Mesothelial cell of epicardium (in vitro differentiated cells): ENCODE results near the gene ARMC9. TPM values are rescaled to one million over a fixed set of nuclear protein-coding genes. Genes with fewer than 3 reads are reported as not detected.

Experiments
- DNase-seq, 2 experiments: peaks; one replicate each; pipeline ENCODE4 v3.0.0; 2021; ENCODE audit warnings: low spot score in 2 of 2; ENCODE audit not compliant: unreplicated experiment in 2 of 2
- H3K27ac Mint-ChIP-seq: 2 replicates; pipeline ENCODE4 v1.8.0; 2021; ENCODE audit warnings: mixed read lengths
- H3K27me3 Mint-ChIP-seq: 2 replicates; pipeline ENCODE4 v1.8.0; 2021; ENCODE audit warnings: low read depth, mixed read lengths
- H3K36me3 Mint-ChIP-seq: 2 replicates; pipeline ENCODE4 v1.8.0; 2021; ENCODE audit warnings: mixed read lengths
- H3K4me1 Mint-ChIP-seq: 2 replicates; pipeline ENCODE4 v1.8.0; 2021; ENCODE audit warnings: mixed read lengths
- H3K4me3 Mint-ChIP-seq: 2 replicates; pipeline ENCODE4 v1.8.0; 2021; ENCODE audit warnings: mild to moderate bottlenecking, moderate library complexity, mixed read lengths
- H3K9me3 Mint-ChIP-seq: 2 replicates; pipeline ENCODE4 v1.8.0; 2021; ENCODE audit warnings: mixed read lengths
- total RNA-seq: library from RNA; stranded (reverse); gene quantifications from 3 replicates; pipeline ENCODE4 v1.2.1, GENCODE V29; 2021
- TF ChIP-seq, protein P1 (sequence below): fragments of 200-600 bp; sonication (generic); IDR thresholded peaks from one replicate; pipeline ENCODE4 v1.5.0; 2021; ENCODE audit warnings: antibody characterized with exemption; ENCODE audit not compliant: unreplicated experiment

The ARMC9 gene
- total RNA-seq, 1 donor from 2014 or later: 52.3 TPM

DNA sequence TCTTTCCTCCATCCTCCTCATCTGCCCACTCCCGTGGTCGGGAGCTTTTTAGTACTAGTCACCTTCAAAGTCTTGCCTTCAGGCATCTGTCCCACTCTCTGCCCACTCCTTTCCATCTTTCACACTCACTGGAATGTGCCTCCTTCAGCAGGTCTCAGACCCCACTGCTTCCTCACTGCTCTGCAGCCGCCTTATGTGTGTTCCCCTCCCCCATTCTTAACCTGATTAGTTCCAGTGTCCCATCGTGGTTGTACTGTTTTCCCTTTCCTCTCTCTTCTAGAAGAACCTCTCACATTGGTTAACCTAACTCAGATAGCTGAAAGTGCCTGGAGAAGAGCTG, 3.0 kb downstream of the ARMC9 start:
- H3K27ac Mint-ChIP-seq: no peak overlapping the region
- no peak overlapping the region for H3K4me3 Mint-ChIP-seq
- TF ChIP-seq, protein P1, sequence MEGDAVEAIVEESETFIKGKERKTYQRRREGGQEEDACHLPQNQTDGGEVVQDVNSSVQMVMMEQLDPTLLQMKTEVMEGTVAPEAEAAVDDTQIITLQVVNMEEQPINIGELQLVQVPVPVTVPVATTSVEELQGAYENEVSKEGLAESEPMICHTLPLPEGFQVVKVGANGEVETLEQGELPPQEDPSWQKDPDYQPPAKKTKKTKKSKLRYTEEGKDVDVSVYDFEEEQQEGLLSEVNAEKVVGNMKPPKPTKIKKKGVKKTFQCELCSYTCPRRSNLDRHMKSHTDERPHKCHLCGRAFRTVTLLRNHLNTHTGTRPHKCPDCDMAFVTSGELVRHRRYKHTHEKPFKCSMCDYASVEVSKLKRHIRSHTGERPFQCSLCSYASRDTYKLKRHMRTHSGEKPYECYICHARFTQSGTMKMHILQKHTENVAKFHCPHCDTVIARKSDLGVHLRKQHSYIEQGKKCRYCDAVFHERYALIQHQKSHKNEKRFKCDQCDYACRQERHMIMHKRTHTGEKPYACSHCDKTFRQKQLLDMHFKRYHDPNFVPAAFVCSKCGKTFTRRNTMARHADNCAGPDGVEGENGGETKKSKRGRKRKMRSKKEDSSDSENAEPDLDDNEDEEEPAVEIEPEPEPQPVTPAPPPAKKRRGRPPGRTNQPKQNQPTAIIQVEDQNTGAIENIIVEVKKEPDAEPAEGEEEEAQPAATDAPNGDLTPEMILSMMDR: no peak

DNA sequence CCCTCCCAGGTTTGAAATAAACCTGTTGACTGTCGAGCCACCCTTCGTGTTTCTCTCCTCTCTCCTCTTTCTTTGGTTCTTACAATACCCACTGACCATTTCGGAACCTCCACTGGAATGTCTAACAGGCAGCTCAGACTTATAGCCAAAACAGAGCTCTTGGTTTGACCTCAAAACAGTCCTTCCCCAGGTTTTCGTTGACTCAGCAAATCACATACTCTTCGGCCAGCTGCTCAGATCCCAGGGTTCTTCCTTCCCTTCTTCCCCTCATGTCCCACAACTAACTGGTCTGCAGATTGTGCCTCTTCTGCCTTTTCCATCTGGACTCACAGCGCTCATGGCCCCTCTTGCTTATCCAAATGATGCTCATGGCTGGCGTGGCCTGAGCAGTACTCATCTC, 4.7 kb downstream of the ARMC9 start:
- no peak for DNase-seq
- H3K9me3 Mint-ChIP-seq: no peaks in the 10 kb centered on the region
- no peak overlapping the region for H3K4me3 Mint-ChIP-seq
- H3K27ac Mint-ChIP-seq: no peak overlapping the region
- no peaks in the 10 kb centered on the region for H3K27me3 Mint-ChIP-seq
- TF ChIP-seq, protein P1: no peak
- peaks cover 24% of the 10 kb centered on the region for H3K4me1 Mint-ChIP-seq
- peaks cover 30% of the 10 kb centered on the region for H3K36me3 Mint-ChIP-seq

More for the DNA sequence above, 3.0 kb downstream of the ARMC9 start:
- Mint-ChIP-seq H3K4me1 (peaks cover 31% of the 10 kb centered on the region), H3K36me3 (peaks cover 28% of the 10 kb centered on the region), H3K9me3 (peaks cover 3% of the 10 kb centered on the region), H3K27me3 (no peaks in the 10 kb centered on the region)
- DNase-seq: no peak

DNA sequence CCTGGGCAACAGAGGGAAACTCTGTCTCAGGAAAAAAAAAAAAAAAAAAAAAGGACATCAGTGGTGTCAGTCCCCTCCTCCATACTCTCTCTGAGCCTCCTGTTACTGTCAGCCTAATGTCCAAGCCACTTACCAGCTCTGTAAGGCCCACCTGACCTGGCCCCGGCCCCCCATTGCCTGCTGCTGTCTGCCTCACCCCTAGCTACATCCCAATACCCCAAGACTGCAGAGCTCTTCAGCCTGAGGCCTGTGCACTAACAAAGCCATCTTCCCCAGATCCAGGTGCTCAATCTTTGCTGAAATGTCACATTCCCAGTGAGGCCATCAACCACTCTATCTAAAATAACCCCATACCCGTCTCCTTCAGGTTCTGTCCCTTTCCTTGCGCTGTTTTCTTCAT, 5.7 kb downstream of the ARMC9 start:
- TF ChIP-seq, protein P1: no peak
- H3K27ac Mint-ChIP-seq: no peak overlapping the region
- DNase-seq: no peak
- no peaks in the 10 kb centered on the region for H3K9me3 Mint-ChIP-seq
- no peaks in the 10 kb centered on the region for H3K27me3 Mint-ChIP-seq
- peaks cover 34% of the 10 kb centered on the region for H3K36me3 Mint-ChIP-seq
- H3K4me3 Mint-ChIP-seq: no peak overlapping the region
- peaks cover 19% of the 10 kb centered on the region for H3K4me1 Mint-ChIP-seq

DNA sequence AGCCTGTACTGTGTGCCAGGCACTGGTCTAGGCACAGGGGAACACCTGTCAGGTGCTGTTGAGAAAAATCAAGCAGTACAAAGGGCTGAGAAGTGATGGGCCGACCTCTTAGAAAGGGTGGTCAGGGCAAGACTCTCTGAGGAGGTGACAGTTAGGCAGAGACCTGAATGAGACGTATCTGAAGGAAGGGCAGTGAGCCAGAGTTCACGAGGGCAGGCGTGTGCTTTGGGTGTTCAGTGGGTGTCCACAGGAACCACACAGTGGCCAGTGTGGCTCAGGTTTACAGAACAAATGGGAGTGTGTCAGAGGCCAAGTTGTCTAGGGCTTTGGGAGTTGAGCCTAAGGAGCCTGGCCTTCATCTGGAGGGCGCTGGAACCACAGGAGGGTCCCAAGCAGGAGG, 6.2 kb downstream of the ARMC9 start:
- Mint-ChIP-seq H3K9me3 (no peaks in the 10 kb centered on the region), H3K4me3 (no peak overlapping the region), H3K27ac (no peak overlapping the region), H3K4me1 (peaks cover 16% of the 10 kb centered on the region), H3K36me3 (peaks cover 34% of the 10 kb centered on the region), H3K27me3 (no peaks in the 10 kb centered on the region)
- TF ChIP-seq, protein P1: no peak
- no peak for DNase-seq

DNA sequence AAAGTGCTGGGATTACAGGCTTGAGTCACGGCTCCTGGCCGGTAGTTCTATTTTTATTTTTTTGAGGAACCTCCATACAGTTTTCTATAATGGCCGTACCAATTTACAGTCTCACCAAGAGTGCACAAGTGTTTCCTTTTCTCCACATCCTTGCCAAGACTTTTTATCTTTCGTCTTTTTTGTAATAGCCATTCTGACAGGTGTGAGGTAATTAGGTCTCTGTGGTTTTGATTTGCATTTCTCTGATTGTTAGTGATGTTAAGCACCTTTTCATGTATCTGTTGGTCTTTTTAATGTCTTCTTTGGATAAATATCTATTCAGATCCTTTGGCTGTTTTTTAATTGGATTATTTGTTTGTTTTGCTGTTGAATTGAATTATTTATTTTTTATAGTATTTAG, 9.3 kb downstream of the ARMC9 start:
- Mint-ChIP-seq H3K27ac (no peak overlapping the region), H3K4me1 (no peaks in the 10 kb centered on the region), H3K4me3 (no peak overlapping the region), H3K36me3 (peaks cover 28% of the 10 kb centered on the region), H3K27me3 (no peaks in the 10 kb centered on the region), H3K9me3 (no peaks in the 10 kb centered on the region)
- TF ChIP-seq, protein P1: no peak
- DNase-seq: no peak

DNA sequence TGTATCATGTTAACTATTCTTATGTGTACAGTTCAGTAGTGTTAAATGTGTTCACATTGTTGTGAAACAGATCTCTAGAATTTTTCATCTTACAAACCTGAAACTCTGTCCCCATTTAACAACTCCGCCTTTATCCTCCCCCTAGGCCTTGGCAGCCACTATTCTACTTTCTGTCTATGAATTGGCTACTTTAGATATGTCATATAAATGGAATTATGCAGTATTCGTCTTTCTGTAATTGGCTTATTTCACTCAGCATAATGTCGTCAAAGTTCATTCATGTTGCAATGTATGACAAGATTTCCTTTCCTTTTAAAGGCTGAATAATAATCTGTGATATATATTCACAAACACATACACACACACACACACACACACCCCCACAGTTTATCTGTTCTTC, 12.4 kb downstream of the ARMC9 start:
- DNase-seq: no peak
- Mint-ChIP-seq H3K27me3 (no peaks in the 10 kb centered on the region), H3K36me3 (peaks cover 22% of the 10 kb centered on the region), H3K4me3 (no peak overlapping the region), H3K4me1 (no peaks in the 10 kb centered on the region), H3K9me3 (no peaks in the 10 kb centered on the region), H3K27ac (no peak overlapping the region)
- TF ChIP-seq, protein P1: no peak
